Stimulated activated CD4-positive, alpha-beta T cell treated with anti-CD3 and anti-CD28 coated beads, TNF-alpha, amount 100 ng/mL, for 4 hours (primary cell): Measurements from ENCODE around the gene HOXD10.

ENCODE experiments used
- DNase-seq, 3 experiments: peaks; one replicate each; pipeline ENCODE4 v3.0.0-alpha.2; 2020; ENCODE audit warnings: low read depth in 3 of 3

HOXD10 gene

GRCh38 chr2:176164611-176165369 is 48.2 kb downstream of the HOXD10 start:
- DNase-seq, result no peak

GRCh38 chr2:176165370-176166050 is 48.9 kb downstream of the HOXD10 start:
- DNase-seq, result no peak

DNA sequence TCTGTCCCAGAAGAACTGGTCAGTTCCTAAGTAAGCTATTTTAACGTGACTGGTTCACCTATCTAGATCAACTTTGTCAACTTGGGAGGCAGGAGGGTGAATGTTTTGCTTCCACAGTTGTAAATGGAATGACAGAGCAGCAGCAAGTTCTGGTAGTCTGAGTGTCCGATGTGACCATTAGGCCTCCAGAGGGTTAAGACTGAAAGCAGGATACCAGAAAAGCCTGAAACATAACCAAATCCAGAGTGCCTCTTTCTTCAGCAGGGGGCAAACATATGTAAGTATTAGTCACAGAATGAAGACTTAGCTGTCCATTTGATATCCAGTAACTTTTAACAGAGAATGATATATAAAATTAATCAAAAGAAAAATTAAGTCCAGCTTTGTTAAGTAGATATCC is 49.7 kb downstream of the HOXD10 start:
- no peak for DNase-seq

DNA sequence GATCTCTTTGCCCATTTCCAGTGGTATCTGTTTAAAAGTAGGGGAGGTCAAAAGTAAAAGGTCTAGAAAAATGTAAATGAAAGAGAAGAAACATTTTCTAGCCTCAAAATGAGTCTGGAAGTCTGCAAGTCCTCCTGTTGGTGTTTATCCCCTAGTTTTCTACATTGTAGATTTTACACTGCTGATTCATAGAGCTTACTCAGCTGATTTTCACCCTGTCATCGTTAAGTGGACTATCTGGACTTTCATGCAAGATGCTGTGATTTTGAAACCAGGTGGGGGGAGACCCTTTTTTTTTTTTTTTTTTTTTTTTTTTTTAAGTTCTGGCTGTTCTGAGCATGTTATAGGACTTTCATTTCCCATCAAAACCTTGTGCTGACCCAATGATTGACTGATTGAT is 50.8 kb downstream of the HOXD10 start:
- no peak for DNase-seq

GRCh38 chr2:176169181-176169580 is 52.6 kb downstream of the HOXD10 start:
- no peak for DNase-seq
